ENCODE measurements around the gene P2RY8. TPM values are rescaled to one million over a fixed set of nuclear protein-coding genes. Genes with fewer than 3 reads are reported as not detected.

P2RY8 gene
- total RNA-seq, 4 donors from 2014 or later = 1.7 to 5.5 (median 2.9) TPM

DNA sequence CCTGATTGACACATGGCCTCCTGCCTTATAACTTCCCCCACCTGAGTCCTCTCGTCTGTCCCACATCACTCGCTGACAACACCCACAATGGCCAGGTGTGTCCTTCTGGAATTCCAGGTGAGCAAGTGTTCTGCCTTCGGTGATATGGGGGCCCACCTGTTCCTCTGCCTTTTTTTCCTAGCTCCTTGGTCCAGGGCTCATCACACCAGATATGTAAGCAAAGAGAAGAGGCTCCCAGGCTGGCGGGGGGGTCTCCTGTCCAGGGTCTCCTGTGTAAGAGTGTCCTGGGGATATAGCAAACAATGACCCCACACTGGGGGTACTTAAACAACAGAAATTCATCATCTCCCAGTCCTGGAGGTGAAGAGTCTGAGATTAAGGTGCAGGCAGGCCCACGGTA, 25.2 kb downstream of the P2RY8 start:
- no peak for DNase-seq (ENCODE audit: low spot score)
- TF ChIP-seq, protein P1, sequence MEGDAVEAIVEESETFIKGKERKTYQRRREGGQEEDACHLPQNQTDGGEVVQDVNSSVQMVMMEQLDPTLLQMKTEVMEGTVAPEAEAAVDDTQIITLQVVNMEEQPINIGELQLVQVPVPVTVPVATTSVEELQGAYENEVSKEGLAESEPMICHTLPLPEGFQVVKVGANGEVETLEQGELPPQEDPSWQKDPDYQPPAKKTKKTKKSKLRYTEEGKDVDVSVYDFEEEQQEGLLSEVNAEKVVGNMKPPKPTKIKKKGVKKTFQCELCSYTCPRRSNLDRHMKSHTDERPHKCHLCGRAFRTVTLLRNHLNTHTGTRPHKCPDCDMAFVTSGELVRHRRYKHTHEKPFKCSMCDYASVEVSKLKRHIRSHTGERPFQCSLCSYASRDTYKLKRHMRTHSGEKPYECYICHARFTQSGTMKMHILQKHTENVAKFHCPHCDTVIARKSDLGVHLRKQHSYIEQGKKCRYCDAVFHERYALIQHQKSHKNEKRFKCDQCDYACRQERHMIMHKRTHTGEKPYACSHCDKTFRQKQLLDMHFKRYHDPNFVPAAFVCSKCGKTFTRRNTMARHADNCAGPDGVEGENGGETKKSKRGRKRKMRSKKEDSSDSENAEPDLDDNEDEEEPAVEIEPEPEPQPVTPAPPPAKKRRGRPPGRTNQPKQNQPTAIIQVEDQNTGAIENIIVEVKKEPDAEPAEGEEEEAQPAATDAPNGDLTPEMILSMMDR (IDR thresholded peaks at IDR 0.05) = no peak

DNA sequence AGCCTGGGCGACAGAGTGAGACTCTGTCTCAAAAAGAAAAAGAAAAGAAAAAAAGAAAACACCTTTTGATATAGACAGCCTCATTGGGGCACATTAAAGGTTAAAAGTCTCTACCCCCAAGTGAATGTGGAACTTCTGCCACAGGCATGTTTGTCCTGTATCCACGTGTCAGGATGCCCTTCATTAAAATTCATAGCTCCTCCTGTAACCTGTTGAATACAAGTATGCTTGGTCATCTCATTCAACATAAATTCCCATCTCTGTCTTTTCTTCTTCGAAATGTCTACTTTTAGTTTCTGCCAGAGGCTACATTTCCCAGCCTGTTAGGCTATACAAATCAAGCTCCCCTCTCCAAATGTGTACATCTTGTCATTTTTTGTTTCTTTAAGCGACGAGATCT, 25.8 kb downstream of the P2RY8 start:
- TF ChIP-seq, protein P1 (IDR thresholded peaks at IDR 0.05) = no peak
- ATAC-seq (ENCODE audit: low FRiP score) (no peak), DNase-seq (ENCODE audit: low spot score) (no peak)

More for the DNA sequence above, 25.2 kb downstream of the P2RY8 start:
- ATAC-seq (ENCODE audit: low FRiP score) = no peak

DNA sequence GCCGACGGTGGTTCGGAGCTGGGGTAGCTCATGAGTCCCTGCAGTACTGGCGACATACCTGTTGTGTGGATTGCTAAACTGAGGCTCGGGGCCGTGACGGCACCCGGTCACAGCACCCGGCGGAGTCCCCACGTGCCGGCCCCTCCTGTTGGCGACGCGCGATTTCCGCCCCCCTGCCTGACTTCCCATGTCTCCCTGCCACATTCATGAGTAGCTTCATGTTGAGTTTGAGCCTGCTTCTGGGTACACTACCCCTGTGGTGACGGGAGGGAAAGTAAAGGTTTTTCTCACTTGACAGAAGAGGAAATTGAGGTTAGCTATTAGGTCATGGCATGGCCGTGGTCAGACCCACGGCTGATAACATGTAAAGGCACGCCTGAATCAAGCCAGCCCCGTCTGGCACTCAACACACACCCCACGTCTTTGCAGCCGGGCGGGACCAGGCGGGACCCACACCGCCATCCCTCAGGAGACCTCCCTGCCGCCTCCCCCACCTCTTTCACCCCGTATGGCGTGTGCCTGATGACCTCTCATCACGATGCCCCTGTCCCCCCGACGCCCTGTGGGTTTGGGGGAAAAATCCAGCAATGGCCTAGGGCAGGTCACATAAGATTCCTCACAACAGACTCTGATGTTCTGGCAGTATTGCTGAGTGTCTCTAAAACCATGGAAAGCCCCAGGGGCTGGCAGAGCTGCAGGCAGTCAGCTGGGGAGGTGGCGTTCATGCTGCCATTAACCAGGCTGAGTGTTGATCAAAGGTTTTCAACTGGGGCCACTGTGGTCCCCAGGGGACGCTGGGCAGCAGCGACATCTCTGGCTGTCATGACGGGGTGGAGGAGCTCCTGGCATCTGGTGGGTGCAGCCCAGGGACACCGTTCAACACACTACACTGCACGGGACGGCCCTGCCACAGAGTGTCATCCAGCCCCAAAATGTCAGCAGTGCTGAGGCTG, 29.2 kb downstream of the P2RY8 start:
- no peak for DNase-seq (ENCODE audit: low spot score)
- TF ChIP-seq, protein P1 (IDR thresholded peaks at IDR 0.05) = no peak

DNA sequence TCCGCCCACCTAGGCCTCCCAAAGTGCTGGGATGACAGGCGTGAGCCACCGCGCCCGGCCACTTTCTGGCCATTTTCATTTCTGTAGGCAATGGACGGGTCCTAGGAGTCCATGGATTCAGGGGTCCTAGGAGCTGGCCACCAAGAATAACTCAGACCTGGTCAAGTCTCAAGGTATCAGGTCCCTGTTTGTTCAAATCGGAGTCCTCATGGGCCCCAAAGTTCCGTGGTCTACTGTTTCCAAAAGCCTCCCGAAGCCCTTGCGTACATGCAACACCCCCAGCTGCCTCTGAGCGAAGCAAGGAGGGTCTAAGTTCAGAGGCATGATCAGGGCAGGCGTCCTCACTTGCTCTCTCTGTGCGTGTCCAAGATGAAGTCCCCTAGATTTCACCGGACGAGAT, 30.1 kb downstream of the P2RY8 start:
- DNase-seq (ENCODE audit: low spot score) (no peak), ATAC-seq (ENCODE audit: low FRiP score) (no peak)
- TF ChIP-seq, protein P1 (IDR thresholded peaks at IDR 0.05) = no peak

More for the DNA sequence above, 29.2 kb downstream of the P2RY8 start:
- ATAC-seq (ENCODE audit: low FRiP score) = no peak

DNA sequence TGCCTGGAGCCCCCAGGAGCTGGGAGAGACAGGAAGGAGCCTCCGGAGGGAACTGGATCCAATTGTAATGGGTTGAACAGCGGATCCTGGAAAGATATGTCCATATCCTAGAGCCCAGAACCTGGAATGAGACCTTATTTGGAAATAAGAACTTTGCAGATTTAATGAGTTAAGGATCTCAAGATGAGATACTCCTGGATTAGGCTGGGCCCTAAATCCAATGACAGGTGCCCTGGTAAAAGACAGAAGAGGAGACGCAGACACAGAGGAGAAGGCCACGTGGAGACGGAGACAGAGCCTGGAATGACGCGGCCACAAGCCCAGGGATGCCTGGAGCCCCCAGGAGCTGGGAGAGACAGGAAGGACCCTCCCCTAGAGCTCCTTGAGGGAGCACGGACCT, 34.1 kb downstream of the P2RY8 start:
- no peak for DNase-seq (ENCODE audit: low spot score)
- ATAC-seq (ENCODE audit: low FRiP score) = no peak

DNA sequence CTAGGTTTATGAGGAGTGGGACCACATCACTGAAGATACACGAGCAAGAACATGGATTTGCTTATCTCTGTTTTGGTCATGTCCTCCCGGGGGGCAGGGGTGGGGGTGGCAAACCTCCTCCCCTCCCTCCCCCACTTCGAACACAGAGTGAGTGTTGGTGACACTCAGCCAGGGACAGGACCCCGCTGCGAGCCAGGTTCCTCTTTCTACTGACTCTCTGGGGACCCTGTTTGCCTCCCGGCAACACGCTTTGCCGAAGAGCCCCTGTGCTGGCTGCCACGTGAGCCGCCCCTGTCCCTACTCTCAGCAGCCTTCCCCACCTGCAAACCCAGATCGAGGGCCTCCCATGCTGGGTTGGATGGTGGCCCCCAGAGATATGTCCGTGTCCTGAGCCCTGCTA, 34.7 kb downstream of the P2RY8 start:
- no peak for ATAC-seq (ENCODE audit: low FRiP score)
- TF ChIP-seq, protein P1 (IDR thresholded peaks at IDR 0.05) = no peak
- DNase-seq (ENCODE audit: low spot score) = no peak

More for the DNA sequence above, 34.1 kb downstream of the P2RY8 start:
- TF ChIP-seq, protein P1 (IDR thresholded peaks at IDR 0.05) = no peak
